ENCODE measurements around the gene ATXN1.

- no peak for TF ChIP-seq POLR2A (IDR thresholded peaks at IDR 0.05)
- TF ChIP-seq, protein P1, sequence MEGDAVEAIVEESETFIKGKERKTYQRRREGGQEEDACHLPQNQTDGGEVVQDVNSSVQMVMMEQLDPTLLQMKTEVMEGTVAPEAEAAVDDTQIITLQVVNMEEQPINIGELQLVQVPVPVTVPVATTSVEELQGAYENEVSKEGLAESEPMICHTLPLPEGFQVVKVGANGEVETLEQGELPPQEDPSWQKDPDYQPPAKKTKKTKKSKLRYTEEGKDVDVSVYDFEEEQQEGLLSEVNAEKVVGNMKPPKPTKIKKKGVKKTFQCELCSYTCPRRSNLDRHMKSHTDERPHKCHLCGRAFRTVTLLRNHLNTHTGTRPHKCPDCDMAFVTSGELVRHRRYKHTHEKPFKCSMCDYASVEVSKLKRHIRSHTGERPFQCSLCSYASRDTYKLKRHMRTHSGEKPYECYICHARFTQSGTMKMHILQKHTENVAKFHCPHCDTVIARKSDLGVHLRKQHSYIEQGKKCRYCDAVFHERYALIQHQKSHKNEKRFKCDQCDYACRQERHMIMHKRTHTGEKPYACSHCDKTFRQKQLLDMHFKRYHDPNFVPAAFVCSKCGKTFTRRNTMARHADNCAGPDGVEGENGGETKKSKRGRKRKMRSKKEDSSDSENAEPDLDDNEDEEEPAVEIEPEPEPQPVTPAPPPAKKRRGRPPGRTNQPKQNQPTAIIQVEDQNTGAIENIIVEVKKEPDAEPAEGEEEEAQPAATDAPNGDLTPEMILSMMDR (IDR thresholded peaks at IDR 0.05) = no peak
Measured at GRCh38 chr6:16336911-16337294, 424.4 kb downstream of the ATXN1 start.

Data from testis (tissue), 2 donors.